Measurements from ENCODE around the gene NACC2. TPM values are rescaled to one million over a fixed set of nuclear protein-coding genes. Genes with fewer than 3 reads are reported as not detected.

Gene NACC2
- total and polyA plus RNA-seq, 4 donors: 4.8 to 17.8 (median 8.8) TPM

- H3K27me3 ChIP-seq (ENCODE audit: control insufficient read depth in 4 of 4, insufficient read depth in 4 of 4, low read length in 3 of 4): no peaks in the 10 kb centered on the region
- 91% methylated on average over 16 of the region's 16 CpGs for WGBS
- no peak for DNase-seq (ENCODE audit: low spot score)
- no peaks in the 10 kb centered on the region for H3K9me3 ChIP-seq (ENCODE audit: control insufficient read depth in 4 of 4, low read length in 3 of 4)
- H3K9ac ChIP-seq (ENCODE audit: low read depth in 1 of 2, low read length in 2 of 2): no peak overlapping the region
- peaks cover 0 to 6% (median 0%) of the 10 kb centered on the region in 4 donors for H3K36me3 ChIP-seq (ENCODE audit: control insufficient read depth in 4 of 4, insufficient read depth in 3 of 4, low read depth in 1 of 4, low read length in 3 of 4)
- H3K4me3 ChIP-seq (ENCODE audit: low read depth in 1 of 3, low read length in 3 of 3): no peak overlapping the region
- peaks cover 0 to 15% (median 7%) of the 10 kb centered on the region in 4 donors for H3K4me1 ChIP-seq (ENCODE audit: control insufficient read depth in 4 of 4, insufficient read depth in 4 of 4, low read length in 3 of 4)
- H3K27ac ChIP-seq (ENCODE audit: low read depth in 1 of 2, low read length in 2 of 2): no peak overlapping the region
- TF ChIP-seq SP1 (IDR thresholded peaks at IDR 0.05): no peak
- TF ChIP-seq HNF4G (IDR thresholded peaks at IDR 0.05): no peak
- no peak for TF ChIP-seq RAD21 (IDR thresholded peaks at IDR 0.05)
- TF ChIP-seq TAF1 (conservative IDR thresholded peaks at IDR 0.05): no peak
- TF ChIP-seq, protein P1, sequence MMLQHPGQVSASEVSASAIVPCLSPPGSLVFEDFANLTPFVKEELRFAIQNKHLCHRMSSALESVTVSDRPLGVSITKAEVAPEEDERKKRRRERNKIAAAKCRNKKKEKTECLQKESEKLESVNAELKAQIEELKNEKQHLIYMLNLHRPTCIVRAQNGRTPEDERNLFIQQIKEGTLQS (IDR thresholded peaks at IDR 0.05): no peak
- no peak for TF ChIP-seq ZBTB33 (IDR thresholded peaks at IDR 0.05)
- TF ChIP-seq REST (IDR thresholded peaks at IDR 0.05): no peak
- TF ChIP-seq FOXA1 (IDR thresholded peaks at IDR 0.05): no peak
- TF ChIP-seq EGR1 (IDR thresholded peaks at IDR 0.05; ENCODE audit: low read depth in 2 of 2): no peak
- TF ChIP-seq YY1 (IDR thresholded peaks at IDR 0.05): no peak
- TF ChIP-seq FOXA2 (IDR thresholded peaks at IDR 0.05): no peak
These were observed 74.9 kb downstream of the NACC2 start for GRCh38 chr9:136020206-136020605.

DNA sequence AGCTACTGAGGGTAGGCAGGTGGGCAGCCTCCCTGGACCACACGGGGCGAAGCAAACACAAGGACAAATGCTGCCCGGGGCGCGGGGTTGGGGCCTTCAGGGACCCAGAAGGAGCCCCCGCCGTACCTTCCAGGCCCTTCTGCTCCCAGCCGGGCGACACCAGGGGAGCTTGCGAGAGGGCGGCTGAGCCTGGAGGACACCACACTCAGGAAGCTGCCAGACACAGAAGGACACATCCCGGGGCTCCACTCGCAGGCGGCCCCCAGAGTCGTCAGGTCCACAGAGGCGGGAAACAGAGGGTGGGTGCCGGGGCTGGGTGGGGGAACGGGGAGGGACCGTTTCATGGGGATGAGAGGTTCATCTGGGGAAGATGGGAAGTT is 75.4 kb downstream of the NACC2 start:
- 95% methylated on average over 19 of the region's 19 CpGs for WGBS
- no peaks in the 10 kb centered on the region for H3K27me3 ChIP-seq (ENCODE audit: control insufficient read depth in 4 of 4, insufficient read depth in 4 of 4, low read length in 3 of 4)
- peaks cover 0 to 15% (median 7%) of the 10 kb centered on the region in 4 donors for H3K4me1 ChIP-seq (ENCODE audit: control insufficient read depth in 4 of 4, insufficient read depth in 4 of 4, low read length in 3 of 4)
- no peak for DNase-seq (ENCODE audit: low spot score)
- no peaks in the 10 kb centered on the region for H3K9me3 ChIP-seq (ENCODE audit: control insufficient read depth in 4 of 4, low read length in 3 of 4)
- H3K4me3 ChIP-seq (ENCODE audit: low read depth in 1 of 3, low read length in 3 of 3): no peak overlapping the region
- H3K27ac ChIP-seq (ENCODE audit: low read depth in 1 of 2, low read length in 2 of 2): no peak overlapping the region
- no peak overlapping the region for H3K9ac ChIP-seq (ENCODE audit: low read depth in 1 of 2, low read length in 2 of 2)
- TF ChIP-seq MAX (IDR thresholded peaks at IDR 0.05) (no peak), FOXA2 (IDR thresholded peaks at IDR 0.05) (no peak)
- peaks cover 0 to 6% (median 0%) of the 10 kb centered on the region in 4 donors for H3K36me3 ChIP-seq (ENCODE audit: control insufficient read depth in 4 of 4, insufficient read depth in 3 of 4, low read depth in 1 of 4, low read length in 3 of 4)

GRCh38 chr9:136019041-136019680 is 75.9 kb downstream of the NACC2 start:
- WGBS: 88% methylated on average over 28 of the region's 28 CpGs
- peaks cover 0 to 15% (median 7%) of the 10 kb centered on the region in 4 donors for H3K4me1 ChIP-seq (ENCODE audit: control insufficient read depth in 4 of 4, insufficient read depth in 4 of 4, low read length in 3 of 4)
- H3K9ac ChIP-seq (ENCODE audit: low read depth in 1 of 2, low read length in 2 of 2): no peak overlapping the region
- H3K4me3 ChIP-seq (ENCODE audit: low read depth in 1 of 3, low read length in 3 of 3): no peak overlapping the region
- no peak overlapping the region for H3K27ac ChIP-seq (ENCODE audit: low read depth in 1 of 2, low read length in 2 of 2)
- no peak for DNase-seq (ENCODE audit: low spot score)
- no peaks in the 10 kb centered on the region for H3K9me3 ChIP-seq (ENCODE audit: control insufficient read depth in 4 of 4, low read length in 3 of 4)
- H3K27me3 ChIP-seq (ENCODE audit: control insufficient read depth in 4 of 4, insufficient read depth in 4 of 4, low read length in 3 of 4): no peaks in the 10 kb centered on the region
- H3K36me3 ChIP-seq (ENCODE audit: control insufficient read depth in 4 of 4, insufficient read depth in 3 of 4, low read depth in 1 of 4, low read length in 3 of 4): peaks cover 0 to 6% (median 0%) of the 10 kb centered on the region in 4 donors
- TF ChIP-seq GABPA (IDR thresholded peaks at IDR 0.05 in 1 of 2, conservative IDR thresholded peaks at IDR 0.05 in 1 of 2): no peak
- TF ChIP-seq EGR1 (IDR thresholded peaks at IDR 0.05; ENCODE audit: low read depth in 2 of 2): no peak
- TF ChIP-seq ZBTB33 (IDR thresholded peaks at IDR 0.05): no peak
- no peak for TF ChIP-seq RAD21 (IDR thresholded peaks at IDR 0.05)
- TF ChIP-seq JUND (IDR thresholded peaks at IDR 0.05): no peak
- no peak for TF ChIP-seq REST (IDR thresholded peaks at IDR 0.05)
- TF ChIP-seq MAX (IDR thresholded peaks at IDR 0.05): no peak
- TF ChIP-seq RXRA (IDR thresholded peaks at IDR 0.05): no peak

Data from liver (tissue), 9 donors.